HG03378 (cell line): Measurements from ENCODE around the gene GPRIN1.
"Not testable (repeated sequence)": the region's sequence is repeated elsewhere in the genome, so short reads cannot be mapped to it uniquely, and the experiment has no call there.

Source experiments
- ATAC-seq: cut with Tn5 transposase; IDR thresholded peaks from one replicate; pipeline ENCODE4 v1.9.1; 2021; ENCODE audit warnings: mild to moderate bottlenecking, moderate library complexity; ENCODE audit not compliant: unreplicated experiment

GPRIN1 gene

DNA sequence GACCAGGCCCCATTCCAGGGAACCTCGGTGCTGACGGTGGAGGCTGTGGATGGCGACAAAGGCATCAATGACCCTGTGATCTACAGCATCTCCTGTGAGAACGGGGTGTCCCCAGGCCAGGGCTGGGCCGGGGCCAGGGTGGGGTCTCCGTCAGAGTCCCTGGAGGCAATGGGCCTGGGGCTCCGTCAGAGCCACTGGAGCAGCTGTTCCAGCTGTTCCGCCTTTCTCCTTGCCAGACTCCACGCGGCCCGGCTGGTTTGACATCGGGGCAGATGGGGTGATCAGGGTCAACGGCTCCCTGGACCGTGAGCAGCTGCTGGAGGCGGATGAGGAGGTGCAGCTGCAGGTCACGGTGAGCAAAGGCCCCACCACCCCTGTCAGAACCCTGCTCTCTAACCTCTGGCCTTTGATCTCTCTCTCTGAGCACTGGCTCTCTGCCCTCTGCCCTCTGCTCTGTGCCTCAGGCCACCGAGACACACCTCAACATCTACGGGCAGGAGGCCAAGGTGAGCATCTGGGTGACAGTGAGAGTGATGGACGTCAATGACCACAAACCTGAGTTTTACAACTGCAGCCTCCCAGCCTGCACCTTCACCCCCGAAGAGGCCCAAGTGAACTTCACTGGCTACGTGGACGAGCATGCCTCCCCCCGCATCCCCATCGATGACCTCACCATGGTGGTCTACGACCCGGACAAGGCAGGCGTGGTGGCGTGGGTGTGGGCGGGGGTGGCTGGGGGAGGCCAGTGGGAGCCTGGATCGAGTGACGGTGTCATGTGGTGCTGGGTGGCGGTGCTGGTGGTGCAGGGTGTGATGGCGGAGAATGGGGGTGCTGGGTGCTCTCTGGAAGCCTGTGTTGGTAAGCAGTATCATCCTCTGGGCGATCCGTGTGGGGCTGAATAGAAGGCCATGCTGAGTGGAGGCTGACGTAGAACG, 34.2 kb downstream of the GPRIN1 start:
- no peak for ATAC-seq

DNA sequence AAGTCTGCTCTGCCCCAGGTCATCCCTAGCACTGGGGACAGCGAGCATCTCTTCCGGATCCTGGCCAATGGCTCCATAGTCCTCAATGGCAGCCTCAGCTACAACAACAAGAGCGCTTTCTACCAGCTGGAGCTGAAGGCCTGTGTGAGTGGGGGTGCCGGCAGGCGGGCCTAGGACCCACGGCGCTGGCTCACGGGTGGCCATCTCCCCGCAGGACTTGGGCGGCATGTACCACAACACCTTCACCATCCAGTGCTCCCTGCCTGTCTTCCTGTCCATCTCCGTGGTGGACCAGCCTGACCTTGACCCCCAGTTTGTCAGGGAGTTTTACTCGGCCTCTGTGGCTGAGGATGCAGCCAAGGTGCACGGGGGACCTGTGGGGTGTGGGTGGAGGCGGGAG, 34.9 kb downstream of the GPRIN1 start:
- ATAC-seq = no peak

DNA sequence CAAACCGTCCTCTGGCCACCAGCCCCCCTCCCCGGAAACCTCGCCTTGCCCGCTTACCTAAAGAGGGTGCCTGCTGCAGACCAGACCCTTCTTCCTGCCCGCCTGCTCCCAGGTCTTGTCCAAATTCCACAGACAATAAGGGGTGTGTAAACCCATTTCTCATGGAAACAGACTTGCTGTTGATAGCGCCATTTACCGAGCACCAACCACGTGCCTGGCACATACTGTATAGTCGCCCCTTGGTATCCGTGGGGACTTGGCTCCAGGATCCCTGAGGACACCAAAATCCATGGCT, 35.7 kb downstream of the GPRIN1 start:
- ATAC-seq = no peak

- ATAC-seq = no peak
Observed at GRCh38 chr5:176573564-176574296, 36.2 kb downstream of the GPRIN1 start.

DNA sequence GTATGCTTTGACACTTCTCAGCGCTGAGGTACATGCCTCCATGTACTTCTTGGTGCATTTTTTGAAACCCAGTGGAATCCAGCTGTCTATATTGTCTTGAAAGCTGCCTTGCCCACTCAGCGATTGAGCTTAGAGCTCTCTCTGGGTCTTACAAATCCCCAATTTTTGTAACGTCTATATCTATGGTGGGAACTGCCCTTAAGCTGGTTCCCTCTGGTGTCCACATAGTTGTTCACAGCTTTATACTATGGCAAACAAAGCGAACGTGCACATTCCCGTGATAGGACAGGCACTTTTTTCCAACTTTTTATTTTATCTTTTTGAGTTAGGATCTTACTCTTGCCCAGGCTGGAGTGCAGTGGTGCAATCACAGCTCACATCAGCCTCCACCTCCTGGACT, 39.9 kb downstream of the GPRIN1 start:
- no peak for ATAC-seq

DNA sequence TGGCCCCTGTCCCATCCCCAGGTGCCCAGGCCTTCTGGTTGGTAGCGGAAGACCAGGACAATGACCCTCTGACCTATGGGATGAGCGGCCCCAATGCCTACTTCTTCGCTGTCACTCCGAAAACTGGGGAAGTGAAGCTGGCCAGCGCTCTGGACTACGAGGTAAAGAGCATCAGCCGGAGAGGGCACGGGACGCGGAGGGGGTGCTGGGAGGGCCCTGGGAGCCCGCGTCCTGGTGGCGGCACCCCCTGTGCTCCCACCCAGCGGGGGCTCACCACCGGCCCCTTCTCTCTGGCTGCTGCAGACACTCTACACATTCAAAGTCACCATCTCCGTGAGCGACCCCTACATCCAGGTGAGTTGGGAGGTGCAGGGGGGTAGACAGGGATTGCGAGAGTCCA, 41.3 kb downstream of the GPRIN1 start:
- ATAC-seq = no peak

GRCh38 chr5:176565760-176566288, 44.1 kb downstream of the GPRIN1 start:
- no peak for ATAC-seq

- no peak for ATAC-seq
Observed at GRCh38 chr5:176564002-176564401, 46.0 kb downstream of the GPRIN1 start.

GRCh38 chr5:176562189-176562588, 47.8 kb downstream of the GPRIN1 start:
- ATAC-seq = no peak

GRCh38 chr5:176561259-176561658, 48.7 kb downstream of the GPRIN1 start:
- ATAC-seq = no peak

DNA sequence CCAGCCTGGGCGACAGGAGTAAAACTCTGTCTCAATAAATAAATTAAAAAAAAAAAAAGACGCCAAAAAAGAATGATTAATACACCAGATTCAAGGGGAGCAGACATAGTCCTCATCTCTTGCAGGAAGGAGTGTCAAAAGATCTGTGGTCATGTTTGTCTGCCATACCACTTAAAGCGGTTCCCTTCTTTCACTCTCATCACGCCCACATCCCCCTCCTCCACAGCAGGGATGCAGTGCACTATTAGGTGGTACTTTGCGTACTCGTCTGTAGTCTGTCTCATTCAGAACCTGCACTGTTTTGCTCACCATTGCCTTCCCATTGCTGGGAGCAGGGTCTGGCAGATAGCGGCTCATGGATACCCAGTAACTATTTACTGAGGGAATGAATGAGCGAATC, 49.6 kb downstream of the GPRIN1 start:
- no peak for ATAC-seq

GRCh38 chr5:176559683-176560082, 50.3 kb downstream of the GPRIN1 start:
- ATAC-seq = no peak

DNA sequence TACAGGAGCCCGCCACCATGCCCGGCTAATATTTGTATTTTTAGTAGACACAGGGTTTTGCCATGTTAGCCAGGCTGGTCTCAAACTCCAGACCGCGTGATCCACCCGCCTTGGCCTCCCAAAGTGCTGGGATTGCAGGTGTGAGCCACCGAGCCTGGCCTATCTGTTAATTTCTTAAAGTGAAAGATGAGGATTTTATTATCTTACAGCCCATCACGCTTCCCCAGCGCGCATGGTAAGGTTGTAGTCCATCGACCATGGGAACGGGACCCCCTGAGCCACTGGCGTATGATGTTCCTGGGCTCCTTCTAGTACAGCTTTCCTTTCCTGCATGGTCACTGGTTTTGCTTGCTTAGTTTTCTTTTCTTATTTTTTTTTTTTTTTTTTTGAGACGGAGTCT, 52.1 kb downstream of the GPRIN1 start:
- no peak for ATAC-seq

- no peak for ATAC-seq
Observed at GRCh38 chr5:176553260-176554085, 56.5 kb downstream of the GPRIN1 start.

DNA sequence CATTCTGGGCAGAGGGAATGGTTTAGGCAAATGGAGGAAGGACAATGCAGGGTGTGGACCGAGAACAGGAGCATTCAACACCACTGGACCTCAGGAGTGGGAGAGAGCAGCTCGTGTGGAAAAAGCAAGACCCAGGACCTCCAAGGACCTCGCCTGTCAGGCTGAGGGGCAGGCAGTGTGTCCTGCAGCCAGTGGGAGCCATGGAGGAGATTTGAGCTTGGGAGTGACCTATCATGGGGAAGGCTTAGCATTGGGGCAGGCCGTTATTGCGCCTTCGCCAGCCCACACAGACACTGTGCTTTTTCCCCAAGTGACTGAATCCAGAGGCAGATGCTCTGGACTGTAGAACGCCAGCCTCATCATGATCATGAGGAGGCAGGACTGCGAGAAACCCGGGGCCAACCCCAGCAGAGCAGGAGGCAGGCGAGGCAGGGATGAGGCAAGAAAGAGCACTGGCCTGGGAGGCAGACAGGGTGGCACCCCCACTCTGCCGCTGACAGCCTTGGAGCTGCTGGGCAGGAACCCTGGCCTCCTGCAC, 57.6 kb downstream of the GPRIN1 start:
- no peak for ATAC-seq

DNA sequence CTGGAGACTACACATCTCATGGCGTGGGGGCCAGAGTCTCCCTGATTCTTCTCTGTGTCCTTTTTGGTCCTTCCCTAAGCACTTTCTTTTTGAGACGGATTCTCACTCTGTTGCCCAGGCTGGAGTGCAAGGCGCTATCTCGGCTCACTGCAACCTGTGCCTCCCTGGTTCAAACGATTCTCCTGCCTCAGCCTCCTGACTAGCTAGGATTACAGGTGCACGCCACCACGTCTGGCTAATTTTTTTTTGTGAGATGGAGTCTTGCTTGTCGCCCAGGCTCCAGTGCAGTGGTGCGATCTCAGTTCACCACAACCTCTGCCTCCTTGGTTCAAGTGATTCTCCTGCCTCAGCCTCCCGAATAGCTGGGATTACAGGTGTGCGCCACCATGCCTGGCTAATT, 59.0 kb downstream of the GPRIN1 start:
- ATAC-seq = not testable (repeated sequence)

- no peak for ATAC-seq
Observed at GRCh38 chr5:176550275-176550831, 59.6 kb downstream of the GPRIN1 start.

- no peak for ATAC-seq
Observed at GRCh38 chr5:176549871-176550270, 60.1 kb downstream of the GPRIN1 start.

DNA sequence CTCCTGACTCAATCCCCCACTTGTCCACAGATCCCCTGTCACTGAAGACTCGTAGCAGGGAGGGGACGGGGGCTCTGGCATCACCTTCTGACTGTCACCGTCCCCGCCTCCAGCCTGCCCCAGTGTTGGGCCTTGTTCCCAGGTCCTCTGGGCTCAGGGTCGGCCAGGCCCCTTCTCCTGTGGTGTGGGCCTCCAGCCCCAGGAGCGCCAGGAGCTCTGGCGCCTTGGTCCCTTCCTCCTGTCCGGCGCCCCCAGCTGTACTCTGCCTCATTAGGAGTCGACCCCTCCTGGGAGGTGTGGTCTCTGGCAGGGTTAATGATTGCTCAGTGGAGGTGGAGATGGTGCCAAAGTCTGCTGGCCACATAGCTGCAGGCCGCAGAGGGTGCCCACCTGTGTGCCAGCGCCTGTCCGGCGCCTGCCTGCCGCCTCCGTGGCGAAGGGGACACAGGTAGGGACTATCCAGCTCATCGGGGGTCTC, 61.0 kb downstream of the GPRIN1 start, which contains the start of gene CDHR2:
Gene CDHR2 (plus strand): TSS at position 376 of the 478 bp plus-strand sequence. CDS start 16,011 bp downstream, outside the sequence.
- ATAC-seq = no peak

- no peak for ATAC-seq
Observed at GRCh38 chr5:176547802-176548201, 62.2 kb downstream of the GPRIN1 start.
